HepG2 (cell line): ENCODE results near the gene NEU4. TPM values are rescaled to one million over a fixed set of nuclear protein-coding genes. Genes with fewer than 3 reads are reported as not detected.
A peak's percentile ranks its signal among the peaks of the same experiment; 100 is the strongest.

Experiments
- DPF2 ChIP-seq: sonication (generic); formaldehyde crosslinking; IDR thresholded peaks from 2 replicates; pipeline ENCODE4 v1.4.0; 2020; ENCODE audit warnings: mild to moderate bottlenecking, low read depth, missing genetic modification reagents, borderline replicate concordance
- FIP1L1 ChIP-seq: fragments of 200-400 bp; formaldehyde crosslinking; IDR thresholded peaks from 2 replicates; pipeline ENCODE4 v1.6.1; 2018; ENCODE audit warnings: low read depth, mild to moderate bottlenecking, low read length, moderate library complexity, borderline replicate concordance; ENCODE audit not compliant: insufficient read depth
- HES4 ChIP-seq: sonication (generic); formaldehyde crosslinking; IDR thresholded peaks from 2 replicates; pipeline ENCODE4 v1.9.0; 2021; ENCODE audit warnings: mild to moderate bottlenecking, missing genetic modification reagents, borderline replicate concordance
- HNRNPL ChIP-seq: fragments of 200-400 bp; formaldehyde crosslinking; IDR thresholded peaks from 2 replicates; pipeline ENCODE4 v1.6.1; 2017; ENCODE audit warnings: mild to moderate bottlenecking, low read depth, low read length
- MTF2 ChIP-seq: sonication (generic); formaldehyde crosslinking; IDR thresholded peaks from 2 replicates; pipeline ENCODE4 v1.5.0; 2020; ENCODE audit warnings: missing genetic modification reagents, borderline replicate concordance
- NFYB ChIP-seq: sonication (generic); formaldehyde crosslinking; IDR thresholded peaks from 2 replicates; pipeline ENCODE4 v1.4.0; 2020; ENCODE audit warnings: missing genetic modification reagents
- RERE ChIP-seq: IDR thresholded peaks from 2 replicates; pipeline ENCODE4 v1.6.1; 2016; ENCODE audit warnings: low read depth, missing genetic modification reagents, missing compliant biosample characterization
- UBTF ChIP-seq: sonication (generic); formaldehyde crosslinking; IDR thresholded peaks from 2 replicates; pipeline ENCODE4 v1.4.0; 2020; ENCODE audit warnings: mild to moderate bottlenecking, missing genetic modification reagents
- ZBTB33 ChIP-seq: sonication (generic); formaldehyde crosslinking; IDR thresholded peaks from 2 replicates; pipeline ENCODE4 v1.4.0; 2020; ENCODE audit warnings: missing genetic modification reagents
- ZIK1 ChIP-seq: sonication (generic); formaldehyde crosslinking; IDR thresholded peaks from 2 replicates; pipeline ENCODE4 v1.5.0; 2020; ENCODE audit warnings: mild to moderate bottlenecking, low read depth, missing genetic modification reagents, borderline replicate concordance
- ZMAT5 ChIP-seq: sonication (generic); formaldehyde crosslinking; IDR thresholded peaks from 2 replicates; pipeline ENCODE4 v1.5.0; 2020; ENCODE audit warnings: mild to moderate bottlenecking, low read depth, missing genetic modification reagents, borderline replicate concordance
- ZNF17 ChIP-seq: sonication (generic); formaldehyde crosslinking; IDR thresholded peaks from 2 replicates; pipeline ENCODE4 v1.5.0; 2020; ENCODE audit warnings: mild to moderate bottlenecking, missing genetic modification reagents
- ZNF597 ChIP-seq: sonication (generic); formaldehyde crosslinking; IDR thresholded peaks from 2 replicates; pipeline ENCODE4 v1.5.0; 2020; ENCODE audit warnings: missing genetic modification reagents
- ZNF724P ChIP-seq: sonication (generic); formaldehyde crosslinking; IDR thresholded peaks from 2 replicates; pipeline ENCODE4 v1.8.0; 2022; ENCODE audit warnings: missing genetic modification reagents, borderline replicate concordance
- polyA plus RNA-seq, 8 experiments: library from polyadenylated mRNA; depleted of rRNA in 3 of 8; stranded (reverse) in 7 of 8; unstranded in 1 of 8; fragments of >200 nt; fragmentation: Illumina TruSeq in 4 of 8; extraction: Trizol in 4 of 8; gene quantifications; 2 replicates each; pipeline versions ENCODE4 v1.2.1 to v1.2.3, GENCODE V29; 2011 to 2016; ENCODE audit warnings: low read depth in 4 of 8, missing spikeins in 1 of 8, mixed read lengths in 1 of 8; ENCODE audit not compliant: insufficient read depth in 1 of 8
- total RNA-seq, 5 experiments: library from RNA; depleted of rRNA; stranded (reverse); fragments of >200 nt; fragmentation: Illumina TruSeq; extraction: Trizol; gene quantifications; 2 replicates each; pipeline ENCODE4 v1.2.3, GENCODE V29; 2016; ENCODE audit warnings: low read depth in 1 of 5

NEU4 gene
- total and polyA plus RNA-seq, 2 of the 13 experiments (the other 11 are each of a cell fraction or from before 2014, with no cell fraction given), result 53.5 to 107 TPM

GRCh38 chr2:241773511-241774418 lies 35.2 kb upstream of the NEU4 start (continued):
- TF ChIP-seq FIP1L1 (peak; percentile 22; the same call in 1 of the 2 replicates), UBTF (peak; percentile 83), ZBTB33 (CRISPR knock-in tag) (0 out of 2 replicates have a peak, but pooled peaks have one; percentile 28), NFYB (CRISPR knock-in tag) (no peak), ZNF597 (CRISPR knock-in tag) (no peak), RERE (CRISPR knock-in tag) (peak; percentile 41; the same call in 1 of the 2 replicates), ZNF17 (CRISPR knock-in tag) (no peak), MTF2 (CRISPR knock-in tag) (no peak), HNRNPL (peak; percentile 100), ZMAT5 (no peak), DPF2 (CRISPR knock-in tag) (no peak), ZNF724P (CRISPR knock-in tag) (peak; percentile 66; the same call in 1 of the 2 replicates), HES4 (CRISPR knock-in tag) (no peak), ZIK1 (CRISPR knock-in tag) (peak; percentile 21; the same call in 1 of the 2 replicates)
